Measurements from ENCODE around the gene CHD9NB.
"Not testable (repeated sequence)": the region's sequence is repeated elsewhere in the genome, so short reads cannot be mapped to it uniquely, and the experiment has no call there.

The CHD9NB gene

GRCh38 chr16:53056392-53056881 is 3.7 kb upstream of the CHD9NB start:
- DNase-seq (ENCODE audit: low read depth): no peak

- DNase-seq (ENCODE audit: low read depth): no peak
Measured at GRCh38 chr16:53055541-53056391, 3.1 kb upstream of the CHD9NB start.

- peak; percentile 75 for DNase-seq (ENCODE audit: low read depth)
Measured at GRCh38 chr16:53054670-53055485, 2.2 kb upstream of the CHD9NB start, which contains the start of gene CHD9. Gene CHD9, plus strand, starts transcription at chr16:53054991. Its CDS starts 101,099 bp downstream, at chr16:53156090.

GRCh38 chr16:53053967-53054669 is 1.4 kb upstream of the CHD9NB start:
- peak; percentile 18 for DNase-seq (ENCODE audit: low read depth)

GRCh38 chr16:53051255-53051654 is 1.4 kb downstream of the CHD9NB start:
- DNase-seq (ENCODE audit: low read depth): not testable (repeated sequence)

- no peak for DNase-seq (ENCODE audit: low read depth)
Measured at GRCh38 chr16:53048139-53048915, 4.4 kb downstream of the CHD9NB start.

- not testable (repeated sequence) for DNase-seq (ENCODE audit: low read depth)
Measured at GRCh38 chr16:53047515-53047914, 5.2 kb downstream of the CHD9NB start.

- no peak for DNase-seq (ENCODE audit: low read depth)
Measured at GRCh38 chr16:53045341-53046220, 7.1 kb downstream of the CHD9NB start.

GRCh38 chr16:53043986-53044601 is 8.6 kb downstream of the CHD9NB start:
- no peak for DNase-seq (ENCODE audit: low read depth)

GRCh38 chr16:53043428-53043831 is 9.3 kb downstream of the CHD9NB start:
- DNase-seq (ENCODE audit: low read depth): no peak

- DNase-seq (ENCODE audit: low read depth): no peak
Measured at GRCh38 chr16:53042235-53042701, 10.4 kb downstream of the CHD9NB start.

GRCh38 chr16:53041320-53042051 is 11.2 kb downstream of the CHD9NB start:
- no peak for DNase-seq (ENCODE audit: low read depth)

GRCh38 chr16:53040788-53041187 is 11.9 kb downstream of the CHD9NB start:
- no peak for DNase-seq (ENCODE audit: low read depth)

- DNase-seq (ENCODE audit: low read depth): not testable (repeated sequence)
Measured at GRCh38 chr16:53036711-53037110, 16.0 kb downstream of the CHD9NB start.

- no peak for DNase-seq (ENCODE audit: low read depth)
Measured at GRCh38 chr16:53036066-53036465, 16.6 kb downstream of the CHD9NB start.

GRCh38 chr16:53035176-53035942 is 17.3 kb downstream of the CHD9NB start:
- DNase-seq (ENCODE audit: low read depth): no peak

GRCh38 chr16:53034306-53034705 is 18.4 kb downstream of the CHD9NB start:
- no peak for DNase-seq (ENCODE audit: low read depth)

- DNase-seq (ENCODE audit: low read depth): no peak
Measured at GRCh38 chr16:53031323-53031942, 21.3 kb downstream of the CHD9NB start.

Measured in activated T-cell treated with anti-CD3 and anti-CD28 coated beads for 48 hours (primary cell).